HEK293 (cell line): ENCODE data around the gene BCAS3.

Experiments used
- CTCF ChIA-PET: fragments of 350-600 bp; formaldehyde crosslinking; extraction: SDS; loops from one replicate; lab custom pipeline; 2021; ENCODE audit warnings: antibody characterized with exemption; lab: Yijun Ruan, JAX
- POLR2A ChIA-PET: fragments of 300-600 bp; formaldehyde crosslinking; extraction: SDS; loops from one replicate; lab custom pipeline; 2020; ENCODE audit warnings: antibody characterized with exemption, inconsistent platforms; lab: Yijun Ruan, JAX
- H3K27ac ChIP-seq: fragments of 200-500 bp; sonication (Bioruptor generic); 2 replicates; pipeline ENCODE4 v1.5.1; 2014; ENCODE audit warnings: low read depth, low read length, control low read depth, inconsistent platforms; ENCODE audit errors: extremely low read depth
- H3K36me3 ChIP-seq, 2 experiments: fragments of 200-500 bp in 1 of 2; sonication (Bioruptor generic) in 1 of 2; 1 replicate in 1 of 2; 2 replicates in 1 of 2; pipeline ENCODE4 v1.5.1; 2014 to 2017; ENCODE audit warnings: inconsistent platforms in 2 of 2, low read length in 2 of 2; ENCODE audit not compliant: control insufficient read depth in 2 of 2, insufficient read depth in 1 of 2
- H3K4me1 ChIP-seq: fragments of 200-500 bp; sonication (Bioruptor generic); 2 replicates; pipeline ENCODE4 v1.5.1; 2014; ENCODE audit warnings: mild to moderate bottlenecking, low read length, inconsistent platforms; ENCODE audit not compliant: control insufficient read depth, insufficient read depth
- H3K4me3 ChIP-seq: 2 replicates; pipeline ENCODE4 v1.5.1; 2011; ENCODE audit warnings: low read depth, mild to moderate bottlenecking, control low read depth, low read length, moderate library complexity
- H3K9me3 ChIP-seq: fragments of 200-500 bp; sonication (Bioruptor generic); 2 replicates; pipeline ENCODE4 v1.5.1; 2014; ENCODE audit warnings: low read depth, low read length, inconsistent platforms; ENCODE audit not compliant: control insufficient read depth, insufficient read depth
- HOXD13 ChIP-seq: sonication (generic); formaldehyde crosslinking; IDR thresholded peaks from 2 replicates; pipeline ENCODE4 v1.8.0; 2022; ENCODE audit warnings: missing genetic modification reagents, borderline replicate concordance
- MZF1 ChIP-seq: fragments of 450-650 bp; formaldehyde crosslinking; IDR thresholded peaks from 2 replicates; pipeline ENCODE4 v1.5.1; 2017; ENCODE audit warnings: missing biosample characterization, missing genetic modification characterization, borderline replicate concordance
- WT1 ChIP-seq: fragments of 450-650 bp; formaldehyde crosslinking; IDR thresholded peaks from 2 replicates; pipeline ENCODE4 v1.5.1; 2016; ENCODE audit warnings: missing biosample characterization, missing genetic modification characterization
- YY1 ChIP-seq: fragments of 450-650 bp; formaldehyde crosslinking; IDR thresholded peaks from 2 replicates; pipeline ENCODE4 v1.5.1; 2018; ENCODE audit warnings: missing biosample characterization, missing genetic modification characterization
- ZBTB48 ChIP-seq: fragments of 450-650 bp; formaldehyde crosslinking; IDR thresholded peaks from 2 replicates; pipeline ENCODE4 v1.5.1; 2016; ENCODE audit warnings: missing biosample characterization, missing genetic modification characterization
- ZIC2 ChIP-seq: fragments of 450-650 bp; formaldehyde crosslinking; IDR thresholded peaks from 2 replicates; pipeline ENCODE4 v1.5.1; 2016; ENCODE audit warnings: missing biosample characterization, missing genetic modification characterization
- ZNF10 ChIP-seq: fragments of 450-650 bp; formaldehyde crosslinking; IDR thresholded peaks from 2 replicates; pipeline ENCODE4 v1.5.1; 2017; ENCODE audit warnings: missing biosample characterization, missing genetic modification characterization
- ZNF175 ChIP-seq: fragments of 450-650 bp; formaldehyde crosslinking; IDR thresholded peaks from 2 replicates; pipeline ENCODE4 v1.5.1; 2016; ENCODE audit warnings: missing biosample characterization, missing genetic modification characterization
- ZNF221 ChIP-seq: fragments of 450-650 bp; formaldehyde crosslinking; IDR thresholded peaks from 2 replicates; pipeline ENCODE4 v1.5.1; 2017; ENCODE audit warnings: missing biosample characterization, missing genetic modification characterization, borderline replicate concordance
- ZNF223 ChIP-seq: fragments of 450-650 bp; formaldehyde crosslinking; IDR thresholded peaks from 2 replicates; pipeline ENCODE4 v1.5.1; 2016; ENCODE audit warnings: missing biosample characterization, missing genetic modification characterization
- ZNF266 ChIP-seq: fragments of 450-650 bp; formaldehyde crosslinking; IDR thresholded peaks from 2 replicates; pipeline ENCODE4 v1.5.1; 2016; ENCODE audit warnings: missing biosample characterization, missing genetic modification characterization, low read depth
- ZNF292 ChIP-seq: fragments of 450-650 bp; formaldehyde crosslinking; IDR thresholded peaks from 2 replicates; pipeline ENCODE4 v1.5.1; 2016; ENCODE audit warnings: low read depth, missing biosample characterization, missing genetic modification characterization, borderline replicate concordance
- ZNF354C ChIP-seq: fragments of 450-650 bp; formaldehyde crosslinking; IDR thresholded peaks from 2 replicates; pipeline ENCODE4 v1.5.1; 2016; ENCODE audit warnings: missing biosample characterization, missing genetic modification characterization, low read depth, borderline replicate concordance
- ZNF426 ChIP-seq: fragments of 450-650 bp; formaldehyde crosslinking; IDR thresholded peaks from 2 replicates; pipeline ENCODE4 v1.5.1; 2017; ENCODE audit warnings: missing biosample characterization, missing genetic modification characterization, mild to moderate bottlenecking, inconsistent platforms, moderate library complexity
- ZNF473 ChIP-seq: fragments of 450-650 bp; formaldehyde crosslinking; IDR thresholded peaks from 2 replicates; pipeline ENCODE4 v1.5.1; 2017; ENCODE audit warnings: missing biosample characterization, missing genetic modification characterization
- ZNF510 ChIP-seq: fragments of 450-650 bp; formaldehyde crosslinking; IDR thresholded peaks from 2 replicates; pipeline ENCODE4 v1.5.1; 2018; ENCODE audit warnings: mild to moderate bottlenecking, missing genetic modification characterization, missing biosample characterization; ENCODE audit not compliant: insufficient replicate concordance
- ZNF558 ChIP-seq: fragments of 450-650 bp; formaldehyde crosslinking; IDR thresholded peaks from 2 replicates; pipeline ENCODE4 v1.5.1; 2016; ENCODE audit warnings: missing biosample characterization, missing genetic modification characterization
- ZNF629 ChIP-seq: fragments of 450-650 bp; formaldehyde crosslinking; IDR thresholded peaks from 2 replicates; pipeline ENCODE4 v1.5.1; 2017; ENCODE audit warnings: missing biosample characterization, missing genetic modification characterization
- TF ChIP-seq, protein P1 (sequence below): fragments of 450-650 bp; formaldehyde crosslinking; IDR thresholded peaks from 2 replicates; pipeline ENCODE4 v1.5.1; 2017; ENCODE audit warnings: missing biosample characterization, missing genetic modification characterization
- TF ChIP-seq, protein P2 (sequence below): fragments of 450-650 bp; formaldehyde crosslinking; IDR thresholded peaks from 2 replicates; pipeline ENCODE4 v1.5.1; 2016; ENCODE audit warnings: missing biosample characterization, missing genetic modification characterization
- TF ChIP-seq, protein P3 (sequence below): fragments of 450-650 bp; formaldehyde crosslinking; IDR thresholded peaks from 2 replicates; pipeline ENCODE4 v1.5.1; 2017; ENCODE audit warnings: missing biosample characterization, missing genetic modification characterization
- TF ChIP-seq, protein P4 (sequence below): fragments of 450-650 bp; formaldehyde crosslinking; IDR thresholded peaks from 2 replicates; pipeline ENCODE4 v1.5.1; 2016; ENCODE audit warnings: missing biosample characterization, missing genetic modification characterization, low read depth

Gene BCAS3

DNA sequence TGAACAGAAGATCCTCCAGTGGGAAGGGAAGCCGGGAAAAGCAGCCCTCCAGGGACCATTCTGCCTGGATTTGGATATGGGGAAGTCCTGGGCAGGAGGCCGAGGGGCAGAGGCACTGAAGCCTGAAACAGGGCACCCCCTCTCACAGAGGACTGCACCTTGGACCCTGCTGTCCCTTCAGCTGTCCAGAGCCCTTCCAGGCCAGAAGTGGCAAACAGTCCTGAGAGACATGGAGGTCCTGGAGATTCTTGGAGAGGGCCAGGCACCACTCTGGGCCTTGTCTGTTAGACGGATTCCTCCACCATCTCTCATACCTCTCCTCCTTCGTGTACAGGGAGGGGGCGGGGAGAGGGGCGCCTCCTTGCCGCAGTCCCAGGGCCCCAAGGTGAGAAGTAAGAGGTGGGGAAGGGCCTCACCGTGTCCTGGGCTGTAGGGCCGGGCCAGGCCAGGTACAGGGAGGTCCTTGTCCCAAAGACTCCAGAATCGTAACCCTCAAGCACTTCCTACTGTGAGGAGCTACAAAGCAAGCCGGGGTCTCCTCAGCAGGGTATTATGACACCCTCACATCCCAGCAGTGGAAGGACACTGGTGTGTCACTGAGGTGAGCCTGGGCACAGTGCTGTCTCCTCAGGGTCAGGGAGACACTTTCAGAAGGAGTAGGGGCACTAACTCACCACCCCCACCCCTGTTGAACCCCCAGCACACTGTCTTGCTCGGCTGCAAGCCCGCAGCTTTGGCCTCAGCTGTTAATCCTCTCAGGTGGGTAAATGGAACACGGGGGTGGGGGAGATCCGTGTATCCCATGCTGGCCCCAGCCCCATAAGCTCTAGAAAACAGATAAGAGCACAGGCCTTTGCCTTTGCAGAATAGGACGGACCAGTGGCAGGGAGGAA is 705.4 kb downstream of the BCAS3 start:
- no peak for TF ChIP-seq MZF1 (tag by site-specific recombination)
- TF ChIP-seq ZIC2 (tag by site-specific recombination), result 0 out of 2 replicates have a peak, but pooled peaks have one; percentile 19
- ChIA-PET POLR2A (no interaction called here), CTCF (no interaction called here)
- Histone ChIP-seq H3K4me3 (no peak overlapping the region), H3K36me3 (no peaks in the 10 kb centered on the region), H3K4me1 (no peaks in the 10 kb centered on the region), H3K9me3 (no peaks in the 10 kb centered on the region), H3K27ac (no peak overlapping the region)

DNA sequence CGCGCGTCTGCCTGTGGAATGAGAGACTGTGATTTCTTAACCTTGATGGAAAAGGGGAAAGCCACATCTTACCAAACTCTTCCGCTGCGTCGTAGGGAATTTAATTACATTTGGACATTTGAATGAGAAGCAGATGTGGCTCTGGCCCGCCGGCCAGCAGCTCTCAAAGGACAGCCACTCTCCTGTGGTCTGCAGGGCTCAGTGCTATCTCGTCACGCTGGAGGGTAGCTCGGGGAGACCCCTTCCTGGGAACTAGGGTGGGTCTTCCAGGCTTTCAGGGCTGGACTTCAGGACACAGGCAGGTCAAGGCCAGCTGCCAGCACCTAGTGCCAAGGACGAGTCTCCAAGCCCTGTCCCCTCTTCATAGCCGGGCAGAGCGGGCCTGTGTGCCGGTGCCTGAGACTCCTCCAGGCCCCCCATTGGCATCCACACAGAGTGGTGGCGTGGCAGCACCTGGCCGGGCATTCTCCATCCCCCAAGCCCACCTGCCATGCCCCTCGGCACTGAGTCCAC is 706.1 kb downstream of the BCAS3 start:
- Histone ChIP-seq H3K9me3 (no peaks in the 10 kb centered on the region), H3K4me1 (no peaks in the 10 kb centered on the region), H3K36me3 (no peaks in the 10 kb centered on the region), H3K4me3 (no peak overlapping the region), H3K27ac (no peak overlapping the region)
- TF ChIP-seq, protein P1, sequence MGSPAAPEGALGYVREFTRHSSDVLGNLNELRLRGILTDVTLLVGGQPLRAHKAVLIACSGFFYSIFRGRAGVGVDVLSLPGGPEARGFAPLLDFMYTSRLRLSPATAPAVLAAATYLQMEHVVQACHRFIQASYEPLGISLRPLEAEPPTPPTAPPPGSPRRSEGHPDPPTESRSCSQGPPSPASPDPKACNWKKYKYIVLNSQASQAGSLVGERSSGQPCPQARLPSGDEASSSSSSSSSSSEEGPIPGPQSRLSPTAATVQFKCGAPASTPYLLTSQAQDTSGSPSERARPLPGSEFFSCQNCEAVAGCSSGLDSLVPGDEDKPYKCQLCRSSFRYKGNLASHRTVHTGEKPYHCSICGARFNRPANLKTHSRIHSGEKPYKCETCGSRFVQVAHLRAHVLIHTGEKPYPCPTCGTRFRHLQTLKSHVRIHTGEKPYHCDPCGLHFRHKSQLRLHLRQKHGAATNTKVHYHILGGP (tag by site-specific recombination), result no peak
- TF ChIP-seq ZNF510 (tag by site-specific recombination), result no peak
- TF ChIP-seq HOXD13, result no peak
- TF ChIP-seq ZNF175 (tag by site-specific recombination), result no peak
- TF ChIP-seq, protein P2, sequence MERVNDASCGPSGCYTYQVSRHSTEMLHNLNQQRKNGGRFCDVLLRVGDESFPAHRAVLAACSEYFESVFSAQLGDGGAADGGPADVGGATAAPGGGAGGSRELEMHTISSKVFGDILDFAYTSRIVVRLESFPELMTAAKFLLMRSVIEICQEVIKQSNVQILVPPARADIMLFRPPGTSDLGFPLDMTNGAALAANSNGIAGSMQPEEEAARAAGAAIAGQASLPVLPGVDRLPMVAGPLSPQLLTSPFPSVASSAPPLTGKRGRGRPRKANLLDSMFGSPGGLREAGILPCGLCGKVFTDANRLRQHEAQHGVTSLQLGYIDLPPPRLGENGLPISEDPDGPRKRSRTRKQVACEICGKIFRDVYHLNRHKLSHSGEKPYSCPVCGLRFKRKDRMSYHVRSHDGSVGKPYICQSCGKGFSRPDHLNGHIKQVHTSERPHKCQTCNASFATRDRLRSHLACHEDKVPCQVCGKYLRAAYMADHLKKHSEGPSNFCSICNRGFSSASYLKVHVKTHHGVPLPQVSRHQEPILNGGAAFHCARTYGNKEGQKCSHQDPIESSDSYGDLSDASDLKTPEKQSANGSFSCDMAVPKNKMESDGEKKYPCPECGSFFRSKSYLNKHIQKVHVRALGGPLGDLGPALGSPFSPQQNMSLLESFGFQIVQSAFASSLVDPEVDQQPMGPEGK (tag by site-specific recombination), result no peak
- TF ChIP-seq, protein P3, sequence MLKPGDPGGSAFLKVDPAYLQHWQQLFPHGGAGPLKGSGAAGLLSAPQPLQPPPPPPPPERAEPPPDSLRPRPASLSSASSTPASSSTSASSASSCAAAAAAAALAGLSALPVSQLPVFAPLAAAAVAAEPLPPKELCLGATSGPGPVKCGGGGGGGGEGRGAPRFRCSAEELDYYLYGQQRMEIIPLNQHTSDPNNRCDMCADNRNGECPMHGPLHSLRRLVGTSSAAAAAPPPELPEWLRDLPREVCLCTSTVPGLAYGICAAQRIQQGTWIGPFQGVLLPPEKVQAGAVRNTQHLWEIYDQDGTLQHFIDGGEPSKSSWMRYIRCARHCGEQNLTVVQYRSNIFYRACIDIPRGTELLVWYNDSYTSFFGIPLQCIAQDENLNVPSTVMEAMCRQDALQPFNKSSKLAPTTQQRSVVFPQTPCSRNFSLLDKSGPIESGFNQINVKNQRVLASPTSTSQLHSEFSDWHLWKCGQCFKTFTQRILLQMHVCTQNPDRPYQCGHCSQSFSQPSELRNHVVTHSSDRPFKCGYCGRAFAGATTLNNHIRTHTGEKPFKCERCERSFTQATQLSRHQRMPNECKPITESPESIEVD (tag by site-specific recombination), result no peak
- TF ChIP-seq ZNF10 (tag by site-specific recombination), result no peak
- no peak for TF ChIP-seq ZNF629
- no peak for TF ChIP-seq ZNF223 (tag by site-specific recombination)
- no peak for TF ChIP-seq ZNF292 (tag by site-specific recombination)
- TF ChIP-seq ZBTB48, result no peak
- TF ChIP-seq WT1 (tag by site-specific recombination), result no peak
- TF ChIP-seq, protein P4, sequence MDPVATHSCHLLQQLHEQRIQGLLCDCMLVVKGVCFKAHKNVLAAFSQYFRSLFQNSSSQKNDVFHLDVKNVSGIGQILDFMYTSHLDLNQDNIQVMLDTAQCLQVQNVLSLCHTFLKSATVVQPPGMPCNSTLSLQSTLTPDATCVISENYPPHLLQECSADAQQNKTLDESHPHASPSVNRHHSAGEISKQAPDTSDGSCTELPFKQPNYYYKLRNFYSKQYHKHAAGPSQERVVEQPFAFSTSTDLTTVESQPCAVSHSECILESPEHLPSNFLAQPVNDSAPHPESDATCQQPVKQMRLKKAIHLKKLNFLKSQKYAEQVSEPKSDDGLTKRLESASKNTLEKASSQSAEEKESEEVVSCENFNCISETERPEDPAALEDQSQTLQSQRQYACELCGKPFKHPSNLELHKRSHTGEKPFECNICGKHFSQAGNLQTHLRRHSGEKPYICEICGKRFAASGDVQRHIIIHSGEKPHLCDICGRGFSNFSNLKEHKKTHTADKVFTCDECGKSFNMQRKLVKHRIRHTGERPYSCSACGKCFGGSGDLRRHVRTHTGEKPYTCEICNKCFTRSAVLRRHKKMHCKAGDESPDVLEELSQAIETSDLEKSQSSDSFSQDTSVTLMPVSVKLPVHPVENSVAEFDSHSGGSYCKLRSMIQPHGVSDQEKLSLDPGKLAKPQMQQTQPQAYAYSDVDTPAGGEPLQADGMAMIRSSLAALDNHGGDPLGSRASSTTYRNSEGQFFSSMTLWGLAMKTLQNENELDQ (tag by site-specific recombination), result no peak
- TF ChIP-seq YY1 (tag by site-specific recombination), result no peak
- TF ChIP-seq ZNF558 (tag by site-specific recombination), result no peak
- TF ChIP-seq ZNF354C (tag by site-specific recombination), result no peak
- no peak for TF ChIP-seq ZNF221 (tag by site-specific recombination)
- TF ChIP-seq ZNF473 (tag by site-specific recombination), result no peak
- no peak for TF ChIP-seq ZNF426
- TF ChIP-seq ZNF266 (tag by site-specific recombination), result no peak
- POLR2A ChIA-PET, result no interaction called here
- CTCF ChIA-PET, result no interaction called here
